Adipose tissue (tissue), 3 donors: ENCODE measurements around the gene PRPF40A. TPM values are rescaled to one million over a fixed set of nuclear protein-coding genes. Genes with fewer than 3 reads are reported as not detected.

ENCODE experiments used
- H3K27ac ChIP-seq: one replicate; pipeline ENCODE4 v1.5.1; 2013; ENCODE audit warnings: low read depth, low read length
- WGBS, 3 donors: extraction: QIAGEN DNeasy Blood & Tissue Kit; methylation state at CpG; one replicate each; pipeline ENCODE4 v1.1.7; 2013; 5-methylcytosine and 5-hydroxymethylcytosine counted together
- polyA plus RNA-seq, 3 donors: library from polyadenylated mRNA; stranded (reverse); fragments of 200-250 nt; gene quantifications; one replicate each; pipeline ENCODE4 v1.2.3, GENCODE V29; 2013
- donor health status: healthy with polysubstance abuse.
- donor health status: Bipolar disorder and iron deficiency.
- donor health status: healthy.

PRPF40A gene
- polyA plus RNA-seq, 3 donors = 16.8 to 26.1 (median 18.1) TPM

- 95 to 99% (median 96%) methylated on average over 3 of the region's 3 CpGs for WGBS, 3 donors
- no peak overlapping the region for H3K27ac ChIP-seq
Observed at GRCh38 chr2:152603166-152603565, 114.1 kb downstream of the PRPF40A start.

- WGBS, 3 donors = 85 to 86% (median 86%) methylated on average over 8 of the region's 8 CpGs
- H3K27ac ChIP-seq = no peak overlapping the region
Observed at GRCh38 chr2:152602750-152603149, 114.5 kb downstream of the PRPF40A start.

Other genes with a start within 250 kb of the PRPF40A start
- gene ARL6IP6, start 1.2 kb upstream of the PRPF40A start, polyA plus RNA-seq = 10 to 100 TPM in 1 of 3 donors, 1 to 10 TPM in 2; 4.9 to 14.1 (median 7.6) TPM